HG03571 (cell line): ENCODE results near the gene FSD1L.

Source experiments
- ATAC-seq: cut with Tn5 transposase; IDR thresholded peaks from one replicate; pipeline ENCODE4 v1.9.1; 2021; ENCODE audit not compliant: unreplicated experiment

FSD1L gene

DNA sequence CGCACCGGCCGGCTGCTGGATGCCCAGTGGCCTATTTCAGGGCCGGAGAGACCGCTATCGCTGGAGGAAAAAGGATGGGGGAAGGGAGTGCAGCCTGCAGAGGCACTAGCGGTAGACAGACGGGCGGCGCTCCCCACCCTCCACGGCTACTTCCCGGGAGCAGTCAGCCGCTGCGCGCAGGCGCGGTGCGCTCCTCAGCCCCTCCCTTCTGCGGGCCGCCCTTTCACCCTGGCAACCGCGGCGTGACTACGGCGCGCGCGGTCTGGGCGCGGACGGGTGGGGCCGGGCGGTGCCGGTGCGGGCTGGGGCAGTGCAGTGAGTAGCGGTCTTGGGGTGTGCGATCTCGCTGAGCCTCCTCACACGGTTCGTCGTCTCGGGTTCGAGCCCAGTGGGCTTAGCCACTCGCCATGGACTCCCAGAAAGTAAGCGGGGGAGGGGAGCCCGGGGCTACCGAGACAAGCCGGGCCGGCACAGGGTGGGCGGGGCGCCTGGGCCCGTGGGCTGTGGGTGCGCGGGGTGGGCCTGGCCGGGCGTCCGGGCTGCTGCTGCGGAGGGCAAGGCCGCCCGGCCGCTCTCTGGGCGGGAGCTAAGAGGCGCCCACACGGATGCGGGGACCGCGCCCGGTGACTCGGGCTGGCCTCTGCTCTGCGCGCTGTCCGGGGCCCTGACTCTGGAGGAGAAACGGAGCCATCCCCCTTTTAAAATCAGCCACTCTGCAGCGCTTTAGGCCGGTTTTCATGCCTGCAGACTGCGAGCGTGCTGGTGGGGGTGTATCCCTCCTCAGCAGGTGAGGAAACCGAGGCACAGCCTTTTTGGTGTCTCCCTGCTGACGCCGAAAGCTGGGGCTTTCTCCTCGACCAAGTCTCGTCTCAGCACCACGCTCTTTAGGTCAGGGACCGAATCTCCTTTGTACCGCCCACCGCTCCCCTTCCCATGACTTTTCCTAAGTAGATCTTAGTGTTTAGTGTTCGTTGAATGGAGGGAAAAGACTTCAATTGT lies at the start of gene FSD1L:
Gene FSD1L (plus strand): TSS at position 221 of the 999 bp plus-strand sequence. CDS start 187 bp downstream, at position 408.
- ATAC-seq: peak; percentile 87

DNA sequence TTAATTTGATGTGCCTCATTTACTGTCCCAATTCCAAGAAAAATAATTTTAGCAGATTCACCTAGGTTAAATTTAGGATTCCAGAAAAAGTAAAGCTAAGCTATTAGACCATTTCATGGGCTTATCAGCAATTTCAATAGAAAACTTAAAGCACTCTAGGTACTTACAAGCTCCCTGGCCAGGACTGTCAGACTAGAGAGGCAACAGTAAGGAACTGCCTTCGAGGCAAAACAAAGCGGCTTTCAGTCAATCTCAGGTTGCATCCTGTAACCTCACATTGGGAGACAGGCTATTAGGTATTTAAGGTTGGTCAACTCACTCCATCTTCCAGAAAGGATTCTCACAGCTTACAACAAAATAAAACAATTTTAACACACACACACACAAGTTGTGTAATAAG lies 48.7 kb upstream of the FSD1L start:
- no peak for ATAC-seq

DNA sequence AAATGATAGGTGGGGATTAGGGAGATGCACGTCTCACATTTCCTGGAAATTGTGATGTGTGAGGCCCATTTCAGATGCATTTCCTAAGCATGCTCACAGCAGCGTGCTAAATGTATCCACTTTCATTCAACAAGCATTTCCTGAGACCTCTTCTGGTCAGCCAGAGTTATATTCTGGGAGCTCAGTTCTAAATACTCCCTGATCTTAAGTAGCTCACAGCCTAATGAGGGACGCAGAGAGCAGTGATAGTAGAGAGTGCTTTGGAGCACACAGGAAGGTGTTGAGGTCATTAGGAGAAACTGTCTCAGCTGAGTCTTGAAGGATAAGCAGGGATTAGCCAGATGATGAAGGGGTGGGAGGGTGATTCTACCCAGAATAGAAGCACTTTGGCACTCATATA lies 46.2 kb upstream of the FSD1L start:
- ATAC-seq: no peak

DNA sequence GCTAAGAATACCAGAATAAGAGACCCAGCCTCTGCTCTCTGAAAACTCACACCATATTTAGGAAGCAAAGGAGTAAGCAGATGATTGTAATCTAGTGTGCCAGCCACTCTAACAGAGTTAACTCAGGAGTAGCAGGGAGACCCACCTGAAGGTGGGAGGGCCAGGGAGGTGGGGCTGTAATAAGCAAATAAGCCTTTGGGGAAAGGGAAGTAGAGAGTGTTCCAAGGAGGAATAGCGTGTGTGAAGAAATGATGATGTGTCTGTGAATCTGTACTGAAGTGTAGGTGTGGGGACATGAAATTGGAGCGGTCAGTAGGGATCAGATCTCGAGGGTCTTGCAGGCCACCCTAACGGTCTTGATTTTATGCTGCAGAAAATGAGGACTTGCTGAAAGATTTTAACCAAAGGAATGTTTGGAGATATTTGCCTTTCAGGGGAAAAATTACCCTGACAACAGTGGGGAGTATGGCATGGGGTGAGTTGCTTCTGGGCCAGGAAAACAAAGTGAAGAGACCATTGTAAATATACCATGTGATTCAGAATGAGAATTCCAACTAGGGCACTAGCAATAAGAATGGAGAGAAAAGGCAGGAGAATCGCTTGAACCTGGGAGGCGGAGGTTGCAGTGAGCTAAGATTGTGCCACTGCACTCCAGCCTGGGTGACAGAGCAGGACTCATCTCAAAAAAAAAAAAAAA lies 44.1 kb upstream of the FSD1L start:
- no peak for ATAC-seq

DNA sequence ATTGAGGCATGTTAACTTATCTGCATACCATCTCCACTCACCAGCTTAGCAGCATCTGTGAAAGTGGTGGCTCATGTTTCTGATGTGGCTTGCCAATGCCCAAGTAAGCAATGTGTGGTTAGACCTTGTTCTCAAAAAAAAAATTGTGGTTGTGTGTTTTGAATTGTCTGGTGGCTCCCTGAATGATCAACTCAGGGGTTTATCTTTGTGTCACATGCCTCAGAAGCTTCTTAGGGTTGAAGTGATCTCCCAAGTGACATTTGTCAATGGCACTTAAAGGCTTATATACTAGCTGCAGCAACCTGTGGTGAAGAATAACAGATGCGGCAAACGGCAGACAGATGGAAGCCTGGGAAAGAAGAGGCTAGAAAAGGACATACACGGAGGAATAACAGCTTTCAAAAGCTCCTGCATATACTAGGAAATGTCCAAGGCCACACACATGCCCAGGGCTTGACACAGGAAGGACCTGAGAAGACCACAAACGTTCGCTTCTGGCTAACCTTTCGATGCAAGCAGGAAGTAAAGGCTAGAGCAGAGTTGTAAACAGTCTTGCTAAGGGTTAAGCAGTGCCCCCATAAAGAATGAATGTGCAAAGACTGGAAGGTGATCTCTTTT lies 42.2 kb upstream of the FSD1L start:
- ATAC-seq: peak; percentile 94

DNA sequence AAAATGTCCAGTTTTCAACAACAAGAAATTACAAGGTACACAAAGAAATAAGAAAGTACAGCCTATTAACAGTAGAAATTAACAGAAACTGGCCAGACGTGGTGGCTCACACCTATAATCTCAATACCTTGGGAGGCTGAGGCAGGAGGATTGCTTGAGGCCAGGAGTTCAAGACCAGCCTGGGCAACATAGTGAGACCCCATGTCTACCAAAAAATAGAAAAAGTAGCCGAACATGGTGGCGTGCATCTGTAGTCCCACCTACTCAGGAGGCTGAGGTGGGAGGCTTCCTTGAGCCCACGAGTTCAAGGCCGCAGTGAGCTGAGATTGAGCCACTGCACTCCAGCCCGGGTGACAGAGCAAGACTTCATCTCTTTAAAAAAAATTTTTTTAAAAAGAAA lies 41.5 kb upstream of the FSD1L start:
- no peak for ATAC-seq

DNA sequence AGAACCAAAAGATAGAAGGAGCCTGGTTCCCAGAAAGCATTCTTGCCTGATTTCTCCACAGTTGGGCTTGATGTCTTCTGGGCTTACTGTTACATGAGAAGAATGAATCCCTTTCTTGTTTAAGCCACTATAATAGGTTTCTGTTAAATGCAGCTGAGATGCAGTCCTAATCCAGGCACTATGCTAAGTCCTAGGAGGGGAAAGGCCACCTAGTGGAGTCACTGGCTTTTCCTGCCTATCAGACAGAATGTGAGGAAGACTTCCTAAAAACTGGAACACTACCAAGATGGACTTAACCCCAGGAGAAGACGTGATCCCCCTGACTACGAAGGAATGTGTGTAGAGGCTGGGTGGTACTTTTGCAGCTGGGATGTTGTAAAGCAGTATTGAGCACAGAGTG lies 34.3 kb upstream of the FSD1L start:
- ATAC-seq: no peak

DNA sequence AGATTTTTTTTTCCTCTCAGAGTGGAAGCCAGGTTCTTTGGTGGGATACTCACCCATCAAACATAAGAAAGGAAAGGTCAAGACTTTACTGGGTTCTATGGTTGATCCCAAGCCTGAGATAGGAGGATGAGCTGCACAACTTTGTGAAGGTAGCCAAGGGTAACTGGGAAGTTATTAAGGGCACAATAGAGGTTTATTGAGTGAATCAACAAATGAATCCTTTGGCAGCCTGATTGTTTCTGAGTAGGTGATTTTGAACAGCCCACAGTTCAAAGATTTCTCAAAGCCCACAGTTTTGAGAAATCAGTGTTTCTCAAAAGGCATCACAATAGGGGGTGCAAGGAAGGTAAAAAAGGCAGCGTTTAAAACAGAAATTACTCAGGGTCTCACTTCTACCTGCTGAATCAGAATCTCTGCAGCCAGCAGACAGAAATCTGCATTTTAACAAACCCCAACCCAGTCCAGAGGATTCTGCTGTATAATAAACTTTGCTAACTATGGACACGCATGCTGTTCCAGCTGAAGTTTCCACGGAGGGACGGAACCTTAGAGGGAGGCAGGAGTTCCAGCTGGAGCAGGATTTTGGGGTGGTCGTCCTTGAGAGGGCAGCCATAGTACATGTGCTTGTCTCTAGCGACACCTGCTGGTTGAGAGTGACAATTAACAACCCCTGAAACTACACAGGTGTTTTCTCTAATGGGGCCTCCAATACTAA lies 32.7 kb upstream of the FSD1L start:
- peak; percentile 78 for ATAC-seq

DNA sequence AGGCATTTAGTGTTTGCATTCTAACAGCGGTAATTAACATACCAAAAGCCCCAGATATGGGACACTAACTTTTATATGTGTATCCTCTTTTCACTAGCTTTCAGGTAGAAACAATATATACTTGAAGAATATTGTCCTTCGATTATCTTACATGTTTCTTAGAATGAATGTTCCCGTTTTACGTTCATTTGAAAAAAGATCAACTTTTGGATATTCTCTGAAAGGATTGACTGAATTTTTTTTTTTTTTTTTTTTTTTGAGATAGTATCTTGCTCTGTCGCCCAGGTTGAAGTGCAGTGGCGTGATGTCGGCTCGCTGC lies 32.2 kb upstream of the FSD1L start:
- no peak for ATAC-seq

DNA sequence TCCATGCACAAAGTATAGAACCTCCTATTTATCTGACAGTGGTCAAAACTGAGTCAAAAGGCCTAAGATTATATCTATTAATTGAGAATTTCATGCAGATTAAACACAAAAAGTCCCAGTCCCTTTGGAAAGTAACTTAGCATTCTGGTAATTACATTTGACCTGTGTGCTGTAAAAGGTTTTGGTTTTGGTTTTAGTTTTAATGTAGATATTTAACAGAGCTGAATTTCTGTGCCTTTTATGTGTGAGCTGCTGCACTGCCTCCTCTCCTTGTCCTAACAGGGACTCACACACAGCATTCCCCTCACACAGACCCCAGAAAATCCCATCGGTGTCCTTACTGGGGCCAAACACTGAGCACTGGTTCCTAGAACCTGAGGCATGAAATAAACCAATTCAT lies 31.0 kb upstream of the FSD1L start:
- no peak for ATAC-seq

DNA sequence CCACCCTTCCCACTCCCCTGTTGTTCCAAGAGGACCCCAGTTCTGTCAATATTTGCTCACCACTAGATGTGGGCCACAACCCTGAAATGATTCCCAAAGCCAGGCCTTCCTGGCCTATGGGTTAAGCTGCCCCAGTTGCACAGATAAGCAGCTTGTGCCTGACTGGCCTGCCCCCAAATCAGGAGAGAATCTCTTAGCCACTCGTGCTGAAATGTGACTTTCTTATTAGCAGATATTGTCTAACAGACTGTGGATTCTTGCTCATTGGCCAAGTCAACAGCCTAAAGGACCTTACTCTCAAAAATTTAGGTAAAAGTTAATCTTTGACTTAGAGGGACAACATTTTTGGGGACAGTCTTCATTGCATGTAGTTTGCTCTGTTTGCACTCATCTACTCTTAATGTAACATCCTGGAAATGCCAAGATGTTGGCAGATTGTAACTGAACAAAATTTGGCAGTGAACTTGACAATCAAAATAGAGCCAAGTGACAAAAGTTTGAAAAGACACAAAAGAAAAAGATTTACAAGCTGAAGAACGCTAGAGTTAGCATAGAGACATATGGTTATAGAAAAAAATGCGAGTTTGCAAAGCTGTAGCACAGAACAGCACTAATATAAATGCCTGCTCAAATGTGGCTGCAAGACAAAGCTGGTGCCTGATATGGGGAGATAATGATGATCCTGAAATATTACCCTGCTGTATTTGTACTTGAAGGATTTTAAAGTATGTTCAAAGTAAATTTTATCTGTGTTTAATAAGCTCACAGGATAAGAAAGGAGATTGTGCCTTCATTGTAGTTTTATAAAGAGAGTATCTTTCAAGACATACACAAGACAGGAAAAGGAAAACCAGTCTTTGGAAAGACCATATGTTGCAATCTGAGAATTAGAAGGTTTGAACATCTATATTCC lies 29.0 kb upstream of the FSD1L start:
- no peak for ATAC-seq

DNA sequence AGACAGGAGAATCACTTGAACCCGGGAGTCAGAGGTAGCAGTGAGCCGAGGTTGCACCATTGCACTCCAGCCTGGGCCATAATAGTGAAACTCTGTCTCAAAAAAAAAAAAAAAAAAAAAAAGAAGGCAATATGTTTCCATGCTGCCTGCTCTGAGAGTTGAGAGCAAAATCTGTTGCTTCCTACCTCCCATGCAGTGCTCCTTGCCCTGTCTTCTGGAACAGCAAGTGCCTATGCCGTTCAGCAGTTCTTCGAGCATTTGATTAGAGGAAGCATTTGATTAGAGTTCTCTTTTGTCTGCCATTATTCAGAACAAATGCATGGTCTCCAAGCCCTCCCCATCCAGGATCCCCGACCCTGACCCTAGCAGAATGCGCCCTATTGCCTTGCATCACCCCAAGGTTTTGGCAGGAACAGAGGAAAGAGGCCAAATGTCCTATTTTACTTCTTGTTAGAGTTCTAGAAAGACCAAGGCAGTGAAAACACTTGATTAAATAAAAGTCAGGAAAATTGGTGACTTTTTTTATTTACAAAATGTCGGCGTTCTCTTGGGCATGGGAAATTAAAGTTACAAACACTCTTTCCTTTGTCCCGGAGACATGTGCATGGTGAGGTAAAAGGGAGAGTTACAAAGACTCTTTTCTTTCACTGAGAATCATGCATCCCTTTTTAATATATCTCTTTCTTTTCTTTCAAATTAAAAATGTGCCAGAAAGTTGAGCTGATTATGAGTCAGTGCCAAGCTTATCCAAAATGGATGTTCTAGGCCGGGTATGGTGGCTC lies 27.8 kb upstream of the FSD1L start:
- no peak for ATAC-seq

DNA sequence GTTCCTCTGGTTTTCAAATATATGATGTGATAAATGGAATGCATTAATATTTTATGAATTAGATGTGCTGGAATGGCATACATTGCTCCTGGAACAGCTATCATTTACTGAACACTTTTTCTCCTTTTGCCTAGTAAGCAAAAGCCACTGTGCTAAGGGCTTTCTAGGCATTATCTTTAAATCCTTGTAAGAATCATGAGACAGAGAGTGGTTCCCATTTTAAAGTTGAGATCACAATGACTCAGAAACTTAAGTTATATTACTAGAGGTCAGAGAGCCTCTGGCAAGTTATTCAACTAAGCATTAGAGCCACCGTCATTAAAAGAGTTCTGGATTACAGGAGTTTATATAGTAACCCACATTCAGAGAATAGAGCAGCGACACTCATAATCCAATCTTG lies 26.7 kb upstream of the FSD1L start:
- no peak for ATAC-seq

DNA sequence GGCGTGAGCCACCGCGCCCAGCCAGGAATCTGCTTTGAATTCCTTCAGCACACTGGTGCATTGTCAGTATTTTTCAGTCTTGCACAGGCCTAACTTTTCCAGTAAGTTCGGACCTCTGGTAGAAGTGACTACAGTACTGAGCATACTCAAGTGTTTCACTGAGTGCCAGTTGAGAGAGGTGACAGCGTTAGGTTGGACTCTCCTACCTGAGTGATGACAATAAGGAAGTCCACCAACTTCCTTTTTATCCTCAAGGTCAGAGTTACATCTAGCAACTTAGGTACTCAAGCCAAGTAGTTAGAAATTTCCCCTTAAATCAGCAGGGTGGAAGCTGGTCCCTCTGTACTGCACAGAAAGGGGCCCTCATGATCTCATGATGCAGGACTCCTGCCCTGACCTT lies 26.0 kb upstream of the FSD1L start:
- no peak for ATAC-seq

DNA sequence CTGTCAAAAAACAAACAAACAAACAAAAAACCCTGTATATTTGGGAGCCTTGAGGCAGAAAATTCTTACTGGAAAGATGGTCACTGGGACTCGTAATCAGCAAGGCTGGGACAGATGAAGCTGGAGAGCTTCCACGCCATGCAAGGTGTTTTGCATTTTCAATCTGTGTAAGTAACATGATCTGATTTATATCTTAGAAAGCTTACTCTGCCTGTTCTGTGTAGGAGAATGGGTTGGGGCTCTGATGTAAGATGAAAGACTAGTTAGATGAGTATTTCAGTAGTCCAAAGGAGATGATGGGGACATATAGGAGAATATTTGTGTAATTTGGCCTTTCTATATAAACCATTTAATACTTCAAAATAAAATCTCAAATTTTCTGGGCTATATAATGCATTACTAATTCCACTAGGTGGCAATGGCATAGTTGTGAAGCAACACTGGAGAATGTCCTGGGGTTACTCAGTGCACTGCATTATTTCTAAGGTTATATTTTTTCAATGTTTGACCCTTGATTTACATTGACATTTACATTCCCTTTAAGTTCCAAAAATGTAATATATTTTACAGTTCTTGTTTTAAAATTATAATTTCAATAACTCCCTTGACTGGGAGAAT lies 21.9 kb upstream of the FSD1L start:
- ATAC-seq: peak; percentile 73

DNA sequence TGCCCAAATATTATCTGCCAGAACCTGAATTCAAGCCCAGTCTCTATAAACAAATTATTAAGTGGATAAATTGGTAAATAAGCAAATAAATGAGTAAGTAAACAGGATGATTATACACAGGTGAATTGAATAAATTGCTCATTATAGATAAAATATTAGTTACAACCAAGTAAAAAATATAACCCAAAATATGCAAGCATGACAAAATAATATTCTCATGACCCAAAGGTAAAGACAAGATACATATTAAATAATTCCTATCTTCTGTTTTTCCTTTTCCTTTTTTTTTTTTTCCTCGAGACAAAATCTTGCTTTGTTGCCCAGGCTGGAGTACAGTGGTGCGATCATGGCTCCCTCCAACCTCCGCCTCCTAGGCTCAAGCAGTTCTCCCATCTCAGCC lies 21.2 kb upstream of the FSD1L start:
- ATAC-seq: no peak

DNA sequence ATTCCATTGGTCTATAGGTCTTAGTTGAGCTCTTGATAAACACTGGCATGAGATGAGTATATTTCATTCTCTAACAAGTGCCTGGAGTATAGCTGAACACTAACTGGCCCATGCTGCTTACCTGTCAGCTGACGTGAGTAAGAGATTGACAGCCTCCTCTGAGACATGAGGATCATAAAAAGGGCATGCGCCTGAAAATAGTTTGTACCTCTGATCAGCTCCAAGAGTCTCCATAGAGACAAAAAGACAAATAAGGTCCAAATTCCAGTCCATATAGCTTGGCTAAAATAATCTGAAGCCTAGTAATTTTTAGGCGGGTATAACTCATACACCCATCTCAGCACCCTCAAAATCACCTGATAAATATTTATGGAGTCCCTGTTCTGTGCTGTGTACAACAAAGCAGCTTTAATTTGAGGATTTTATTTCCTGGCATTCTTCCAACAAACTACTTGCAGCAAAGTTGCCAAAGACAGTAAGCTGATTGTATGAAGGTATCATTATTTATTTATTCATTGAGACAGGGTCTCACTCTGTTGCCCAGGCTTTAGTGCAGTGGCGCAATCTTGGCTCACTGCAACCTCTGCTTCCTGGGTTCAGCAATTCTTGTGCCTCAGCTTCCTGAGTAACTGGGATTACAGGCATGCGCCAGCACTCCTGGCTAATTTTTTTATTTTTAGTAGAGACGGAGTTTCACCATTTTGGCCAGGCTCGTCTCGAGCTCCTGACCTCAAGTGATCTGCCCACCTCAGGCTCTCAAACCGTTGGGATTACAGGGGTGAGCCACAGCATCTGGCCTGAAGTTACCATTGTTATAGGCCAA lies 16.2 kb upstream of the FSD1L start:
- no peak for ATAC-seq

DNA sequence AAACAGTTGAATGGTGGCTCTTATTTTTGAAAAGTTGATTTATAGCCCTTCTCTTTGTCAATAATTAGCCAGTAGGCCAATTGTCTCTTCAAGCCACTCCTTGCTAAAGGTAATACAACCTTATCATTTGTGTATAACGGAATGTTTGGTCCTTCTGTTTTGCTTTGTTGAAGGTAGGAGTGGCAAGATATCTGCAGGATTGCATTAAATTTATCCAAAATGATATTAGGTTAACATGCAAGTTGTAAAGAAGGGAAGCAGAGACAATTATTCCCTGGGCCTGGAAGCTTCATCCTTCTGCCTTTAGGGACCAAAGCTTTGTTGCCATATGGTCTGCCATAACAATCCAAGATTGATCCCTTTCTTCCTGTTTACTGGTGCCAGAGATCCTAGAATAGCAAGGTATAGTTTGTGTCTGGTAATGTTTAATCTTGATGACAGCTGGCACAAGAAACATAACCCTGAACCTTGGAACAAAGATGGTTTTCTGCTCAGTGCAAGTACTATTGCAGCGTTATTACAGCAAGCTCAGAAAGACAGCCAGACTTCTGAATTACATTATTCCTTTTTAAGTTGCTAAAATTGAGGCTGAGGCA lies 15.5 kb upstream of the FSD1L start:
- no peak for ATAC-seq
